HG03108 (cell line): ENCODE measurements around the gene LMBRD2.

Experiments
- ATAC-seq: cut with Tn5 transposase; IDR thresholded peaks from one replicate; pipeline ENCODE4 v1.9.1; 2021; ENCODE audit warnings: moderate library complexity; ENCODE audit not compliant: unreplicated experiment

LMBRD2 gene

DNA sequence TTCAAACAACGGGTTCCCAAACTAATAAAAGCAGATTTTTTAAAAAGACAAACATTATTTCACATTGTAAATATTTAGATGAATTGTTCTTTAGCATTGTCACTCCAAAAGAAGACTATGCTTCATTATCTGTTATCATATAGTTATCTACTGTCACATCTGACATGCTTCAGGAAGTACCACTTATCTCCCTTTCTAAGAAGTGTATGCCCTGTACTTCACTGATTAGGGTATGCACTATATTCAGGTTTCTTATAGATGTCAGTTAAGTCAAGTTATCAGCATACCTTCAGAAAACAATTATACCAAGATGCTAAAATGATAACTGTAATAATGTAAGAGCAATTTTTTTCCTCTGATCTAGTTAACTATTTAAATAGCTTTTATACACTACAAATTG is 40.4 kb downstream of the LMBRD2 start:
- no peak for ATAC-seq

GRCh38 chr5:36108758-36109460 is 42.8 kb downstream of the LMBRD2 start:
- ATAC-seq: no peak

GRCh38 chr5:36105819-36106218 is 45.9 kb downstream of the LMBRD2 start:
- ATAC-seq: no peak

DNA sequence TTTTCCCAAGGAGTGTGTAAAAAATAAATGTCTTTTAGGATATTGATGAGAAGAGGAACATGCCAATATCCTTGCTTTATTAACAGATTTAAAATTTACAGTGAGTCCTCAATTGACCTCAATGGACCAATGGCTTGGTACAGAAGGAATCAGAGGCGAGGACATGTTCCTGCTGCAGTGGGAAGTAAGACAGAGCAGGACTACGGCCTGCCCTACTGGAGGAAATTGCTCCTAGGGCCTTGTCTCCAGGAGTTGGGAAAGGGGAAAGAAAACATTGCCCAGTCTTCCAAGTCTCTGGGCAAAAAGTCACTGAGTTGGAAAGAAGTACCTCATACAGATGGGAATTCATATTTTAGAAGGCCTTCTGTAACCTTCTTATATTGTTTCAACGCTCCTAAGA is 51.9 kb downstream of the LMBRD2 start:
- ATAC-seq: no peak

DNA sequence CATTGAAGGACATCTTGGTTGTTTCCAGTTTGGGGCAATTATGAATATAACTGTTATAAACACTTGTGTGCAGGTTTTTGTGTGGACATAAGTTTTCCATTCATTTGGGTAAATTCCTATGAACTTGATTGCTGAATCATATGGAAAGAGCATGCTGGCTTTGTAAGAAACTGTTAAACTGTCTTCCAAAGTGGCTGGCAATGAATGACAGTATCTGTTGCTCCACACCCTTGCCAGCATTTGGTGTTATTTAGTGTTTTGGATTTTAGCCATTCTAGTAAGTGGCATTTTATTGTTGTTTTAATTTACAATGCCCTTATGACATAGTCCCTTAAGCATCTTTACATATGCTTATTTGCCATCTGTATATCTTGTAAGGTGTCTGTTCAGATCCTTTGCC is 55.2 kb downstream of the LMBRD2 start:
- no peak for ATAC-seq

DNA sequence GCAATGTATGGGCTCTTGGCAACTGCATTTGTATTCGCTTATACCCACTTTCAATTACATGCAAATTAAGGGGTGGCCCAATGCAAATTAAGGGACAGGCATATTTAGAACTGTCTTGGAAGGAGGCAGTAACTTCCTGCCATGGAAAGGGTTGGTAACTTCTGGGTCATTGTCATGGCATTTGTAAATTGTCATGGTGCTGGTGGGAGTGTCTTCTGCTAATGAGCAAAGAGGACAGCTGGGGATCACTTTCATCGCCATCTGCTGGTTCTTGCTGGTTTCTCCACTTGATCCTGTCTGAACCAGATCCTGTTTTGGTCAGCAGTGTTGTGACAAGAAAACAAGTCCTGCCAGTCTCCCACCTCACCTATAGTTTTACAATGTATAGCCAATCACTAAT is 61.7 kb downstream of the LMBRD2 start:
- ATAC-seq: no peak

- peak; percentile 83 for ATAC-seq
These were observed 72.4 kb downstream of the LMBRD2 start for GRCh38 chr5:36079200-36079781.

DNA sequence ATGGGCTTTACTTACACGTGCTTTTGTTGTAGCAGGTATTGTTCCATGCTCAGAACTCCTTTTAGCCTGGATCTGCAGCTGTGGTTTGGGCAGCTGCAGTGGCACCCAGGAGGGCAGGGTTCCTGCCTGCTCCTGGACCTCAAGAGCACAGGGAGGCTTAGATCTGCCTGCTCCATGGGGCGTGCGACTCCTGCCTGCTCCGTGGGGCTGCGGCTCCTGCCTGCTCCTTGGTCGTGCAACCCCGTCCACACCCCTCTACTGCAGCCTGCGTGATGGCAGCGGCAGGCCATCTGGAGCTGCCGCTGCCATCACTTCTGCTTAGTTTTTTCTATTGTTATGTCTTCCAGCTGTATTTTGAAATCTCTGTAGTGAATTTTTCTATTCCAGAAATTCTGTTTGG is 73.3 kb downstream of the LMBRD2 start:
- no peak for ATAC-seq

- peak; percentile 82 for ATAC-seq
These were observed 78.0 kb downstream of the LMBRD2 start for GRCh38 chr5:36073595-36074216.

GRCh38 chr5:36070687-36071571 is 80.8 kb downstream of the LMBRD2 start:
- peak; percentile 61 for ATAC-seq

DNA sequence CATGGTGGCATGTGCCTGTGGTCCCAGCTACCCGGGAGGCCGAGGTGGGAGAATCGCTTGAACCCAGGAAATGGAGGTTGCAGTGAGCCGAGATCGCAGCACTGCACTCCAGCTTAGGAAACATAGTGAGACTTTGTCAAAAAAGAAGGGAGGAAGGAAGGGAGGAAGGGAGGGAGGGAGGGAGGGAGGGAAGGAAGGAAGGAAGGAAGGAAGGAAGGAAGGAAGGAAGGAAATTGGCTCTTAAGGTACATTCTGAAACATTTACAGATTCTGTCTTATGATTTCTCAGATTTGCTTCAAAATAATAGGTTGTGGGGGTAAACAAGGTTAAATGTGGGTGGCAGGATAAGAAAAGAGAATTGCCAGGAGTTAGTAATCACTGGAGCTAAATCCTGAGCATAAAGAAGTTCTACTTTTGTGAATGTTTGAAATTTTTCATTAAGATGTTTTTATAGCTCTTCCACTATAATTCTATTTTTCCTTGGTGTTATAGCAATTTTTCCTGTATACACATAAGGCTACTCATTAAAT is 82.9 kb downstream of the LMBRD2 start:
- ATAC-seq: no peak

- ATAC-seq: no peak
These were observed 85.0 kb downstream of the LMBRD2 start, which contains the start of gene UGT3A2 for GRCh38 chr5:36066540-36067210. Gene UGT3A2 (minus strand): TSS chr5:36066882. CDS start chr5:36066789, 93 bp downstream.

GRCh38 chr5:36066001-36066539 is 85.6 kb downstream of the LMBRD2 start:
- ATAC-seq: no peak

GRCh38 chr5:36060420-36060887 is 91.2 kb downstream of the LMBRD2 start:
- no peak for ATAC-seq

- no peak for ATAC-seq
These were observed 91.9 kb downstream of the LMBRD2 start for GRCh38 chr5:36059571-36060419.

DNA sequence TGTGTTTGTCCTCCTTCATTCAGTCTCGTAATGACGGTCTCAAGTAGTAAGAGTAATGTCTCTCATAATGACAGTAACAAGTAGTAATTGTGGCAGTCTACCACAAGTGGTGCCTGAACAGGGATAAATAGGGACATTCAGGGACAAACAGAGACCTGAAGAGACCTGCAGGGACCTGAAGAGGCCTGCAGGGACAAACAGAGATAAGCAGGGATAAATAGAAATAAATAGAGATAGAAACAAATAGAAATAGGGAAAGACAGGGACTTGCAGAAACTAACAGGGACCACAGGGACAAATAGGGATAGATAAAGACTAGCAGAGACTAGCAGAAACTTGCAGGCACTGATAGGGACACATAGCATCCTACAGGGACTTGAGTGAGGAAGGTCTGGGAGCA is 92.9 kb downstream of the LMBRD2 start:
- no peak for ATAC-seq

DNA sequence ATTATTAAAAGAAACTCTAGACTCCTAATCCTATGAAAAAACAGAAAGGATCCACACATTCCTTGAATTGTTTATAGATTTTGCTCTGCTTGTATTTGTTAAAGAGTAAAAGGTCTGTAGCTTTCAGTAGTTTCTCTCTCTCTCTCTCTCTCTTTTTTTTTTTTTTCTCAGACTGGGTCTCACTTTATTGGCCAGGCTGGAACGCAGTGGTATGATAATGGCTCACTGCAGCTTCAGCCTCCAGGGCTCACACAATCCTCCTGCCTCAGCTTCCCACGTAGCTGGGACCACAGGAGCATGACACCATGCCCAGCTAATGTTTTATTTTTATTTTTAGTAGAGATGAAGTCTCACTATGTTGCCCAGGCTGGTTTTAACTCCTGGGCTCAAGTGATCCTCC is 94.3 kb downstream of the LMBRD2 start:
- no peak for ATAC-seq

DNA sequence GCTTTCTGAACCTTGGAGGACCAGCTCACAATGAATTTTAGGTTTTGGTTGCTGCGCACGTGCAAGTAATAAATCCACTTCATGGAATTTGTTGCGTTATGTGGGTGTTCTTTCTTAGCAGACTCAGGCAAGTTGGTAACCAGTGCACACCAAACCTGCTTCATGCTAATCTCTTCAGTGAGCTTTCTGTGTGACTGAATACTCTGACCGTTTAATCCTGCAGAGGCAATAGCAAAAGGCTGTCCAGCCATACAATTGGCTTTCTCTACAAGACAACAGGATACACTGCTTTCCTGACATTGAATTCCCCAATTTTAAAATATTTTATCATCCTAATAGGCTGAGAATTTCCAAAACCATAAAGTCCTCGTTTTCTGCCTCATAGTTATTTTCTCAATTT is 95.3 kb downstream of the LMBRD2 start:
- ATAC-seq: no peak

- ATAC-seq: no peak
These were observed 95.7 kb downstream of the LMBRD2 start for GRCh38 chr5:36055984-36056383.
